H1 (cell line): ENCODE measurements around the gene PDCD5. TPM values are rescaled to one million over a fixed set of nuclear protein-coding genes. Genes with fewer than 3 reads are reported as not detected.

Source experiments
- CTCF ChIA-PET: fragments of 300-600 bp; sonication (Branson Sonifier 250); formaldehyde crosslinking; loops from one replicate; lab custom pipeline; 2021; ENCODE audit not compliant: partially characterized antibody; lab: Charles Lee
- POLR2A ChIA-PET: fragments of 300-600 bp; sonication (Branson Sonifier 250); formaldehyde crosslinking; loops from one replicate; lab custom pipeline; 2021; ENCODE audit warnings: inconsistent platforms; ENCODE audit not compliant: partially characterized antibody; lab: Charles Lee
- DNase-seq, 2 experiments: peaks; one replicate each; pipeline versions ENCODE4 v3.0.0 to v3.0.0-alpha.2; 2010 to 2022; ENCODE audit warnings: low spot score in 2 of 2, low read depth in 1 of 2, mixed read lengths in 1 of 2
- FAIRE-seq: peaks from 2 replicates; lab custom pipeline; 2011; peaks lifted over from hg19 to GRCh38; lab: Jason Lieb, UNC
- H2AFZ ChIP-seq: 2 replicates; pipeline ENCODE4 v1.8.1; 2012; ENCODE audit warnings: low read length, inconsistent platforms
- H2AK5ac ChIP-seq: 2 replicates; pipeline ENCODE4 v1.6.1; 2013; ENCODE audit warnings: low read depth, low read length
- H2BK120ac ChIP-seq: replicated peaks from 2 replicates; pipeline ENCODE3; 2013; ENCODE audit warnings: low read depth, low read length, inconsistent platforms
- H2BK12ac ChIP-seq: 2 replicates; pipeline ENCODE4 v1.6.1; 2013; ENCODE audit warnings: low read depth, low read length
- H2BK15ac ChIP-seq: 2 replicates; pipeline ENCODE4 v1.6.1; 2013; ENCODE audit warnings: low read length
- H2BK20ac ChIP-seq: 2 replicates; pipeline ENCODE4 v1.6.1; 2013; ENCODE audit warnings: low read length
- H2BK5ac ChIP-seq: 2 replicates; pipeline ENCODE4 v1.6.1; 2013; ENCODE audit warnings: low read depth, low read length
- H3K14ac ChIP-seq: 2 replicates; pipeline ENCODE4 v1.6.1; 2013; ENCODE audit warnings: inconsistent platforms; ENCODE audit not compliant: insufficient read length
- H3K18ac ChIP-seq: 2 replicates; pipeline ENCODE4 v1.6.1; 2013; ENCODE audit warnings: low read length; ENCODE audit errors: extremely low read depth
- H3K23ac ChIP-seq: 2 replicates; pipeline ENCODE4 v1.6.1; 2013; ENCODE audit warnings: inconsistent platforms; ENCODE audit not compliant: insufficient read length
- H3K23me2 ChIP-seq: 2 replicates; pipeline ENCODE4 v1.6.1; 2013; ENCODE audit warnings: low read depth, low read length
- H3K27ac ChIP-seq: 2 replicates; pipeline ENCODE4 v1.6.1; 2011; ENCODE audit warnings: low read depth, low read length, inconsistent platforms
- H3K27me3 ChIP-seq, 4 experiments: replicated peaks in 1 of 4; 1 replicate in 1 of 4; 2 replicates in 3 of 4; pipeline versions ENCODE4 v1.6.1 to v1.8.1; 2011 to 2013; ENCODE audit warnings: low read length in 3 of 4, mild to moderate bottlenecking in 3 of 4, inconsistent platforms in 2 of 4, mixed read lengths in 2 of 4, moderate library complexity in 1 of 4; ENCODE audit not compliant: control insufficient read depth in 3 of 4, insufficient read depth in 3 of 4; ENCODE audit errors: extremely low read depth in 1 of 4
- H3K36me3 ChIP-seq, 4 experiments: 2 replicates each; pipeline versions ENCODE4 v1.6.1 to v1.8.1; 2011 to 2013; ENCODE audit warnings: mild to moderate bottlenecking in 4 of 4, low read length in 3 of 4, moderate library complexity in 2 of 4, control low read depth in 1 of 4, inconsistent platforms in 1 of 4; ENCODE audit not compliant: insufficient read depth in 4 of 4, control insufficient read depth in 2 of 4
- H3K4ac ChIP-seq: replicated peaks from 2 replicates; pipeline ENCODE3; 2013; ENCODE audit warnings: low read length, low read depth, mixed read lengths, inconsistent platforms; ENCODE audit not compliant: insufficient read length
- H3K4me1 ChIP-seq, 4 experiments: replicated peaks in 1 of 4; 1 replicate in 1 of 4; 2 replicates in 3 of 4; pipeline versions ENCODE4 v1.6.1 to v1.8.1; 2011 to 2013; ENCODE audit warnings: low read length in 3 of 4, inconsistent platforms in 2 of 4, mixed read lengths in 1 of 4; ENCODE audit not compliant: insufficient read depth in 4 of 4, control insufficient read depth in 3 of 4
- H3K4me2 ChIP-seq, 2 experiments: 2 replicates each; pipeline versions ENCODE4 v1.6.1 to v1.8.1; 2011 to 2013; ENCODE audit warnings: low read depth in 2 of 2, low read length in 2 of 2, control low read depth in 1 of 2, inconsistent platforms in 1 of 2, mild to moderate bottlenecking in 1 of 2; ENCODE audit not compliant: insufficient read depth in 1 of 2
- H3K4me3 ChIP-seq, 4 experiments: fragments of 200-600, 300-600 bp in 1 of 4; sonication (generic), shearing (Covaris generic), sonication (Bioruptor Twin) in 1 of 4; 2 replicates each; pipeline versions ENCODE4 v1.5.1 to v1.8.1; 2011 to 2016; ENCODE audit warnings: low read length in 4 of 4, low read depth in 3 of 4, control low read depth in 2 of 4, inconsistent platforms in 2 of 4, mild to moderate bottlenecking in 2 of 4, mixed read lengths in 1 of 4, moderate library complexity in 1 of 4; ENCODE audit not compliant: insufficient read depth in 2 of 4; ENCODE audit errors: extremely low read depth in 1 of 4
- H3K56ac ChIP-seq: replicated peaks from 2 replicates; pipeline ENCODE3; 2013; ENCODE audit warnings: low read depth, mild to moderate bottlenecking, mixed read lengths, low read length, inconsistent platforms; ENCODE audit not compliant: insufficient read length
- H3K79me1 ChIP-seq: 2 replicates; pipeline ENCODE4 v1.6.1; 2013; ENCODE audit warnings: low read depth, low read length, control low read depth
- H3K79me2 ChIP-seq, 2 experiments: 2 replicates each; pipeline versions ENCODE4 v1.6.1 to v1.8.1; 2012 to 2013; ENCODE audit warnings: low read length in 2 of 2, mild to moderate bottlenecking in 2 of 2, inconsistent platforms in 1 of 2; ENCODE audit not compliant: insufficient read depth in 2 of 2, control insufficient read depth in 1 of 2
- H3K9ac ChIP-seq, 4 experiments: replicated peaks in 1 of 4; 1 replicate in 1 of 4; 2 replicates in 3 of 4; pipeline versions ENCODE4 v1.6.1 to v1.8.1; 2011 to 2013; ENCODE audit warnings: low read depth in 3 of 4, low read length in 3 of 4, control low read depth in 2 of 4, mild to moderate bottlenecking in 2 of 4, moderate library complexity in 2 of 4, inconsistent platforms in 1 of 4; ENCODE audit errors: extremely low read depth in 1 of 4
- H3K9me3 ChIP-seq, 2 experiments: 2 replicates each; pipeline versions ENCODE4 v1.6.1 to v1.8.1; 2012 to 2013; ENCODE audit warnings: mild to moderate bottlenecking in 2 of 2, moderate library complexity in 2 of 2, control low read depth in 1 of 2, inconsistent platforms in 1 of 2, low read depth in 1 of 2, low read length in 1 of 2, mixed read lengths in 1 of 2; ENCODE audit not compliant: insufficient read depth in 2 of 2
- H4K20me1 ChIP-seq, 2 experiments: replicated peaks in 1 of 2; 2 replicates each; pipeline versions ENCODE3 to v1.8.1; 2011 to 2013; ENCODE audit warnings: inconsistent platforms in 2 of 2, low read length in 2 of 2, mild to moderate bottlenecking in 1 of 2; ENCODE audit not compliant: insufficient read depth in 2 of 2, control insufficient read depth in 1 of 2
- H4K5ac ChIP-seq: 2 replicates; pipeline ENCODE4 v1.6.1; 2013; ENCODE audit warnings: low read length, low read depth, mixed read lengths, inconsistent platforms; ENCODE audit not compliant: insufficient read length
- H4K8ac ChIP-seq: 2 replicates; pipeline ENCODE4 v1.8.0; 2013; ENCODE audit warnings: mild to moderate bottlenecking, moderate library complexity, low read length, inconsistent platforms; ENCODE audit not compliant: insufficient read depth; ENCODE audit errors: extremely low read depth
- H4K91ac ChIP-seq: replicated peaks from 2 replicates; pipeline ENCODE3; 2013; ENCODE audit warnings: low read length, mixed read lengths, inconsistent platforms; ENCODE audit not compliant: insufficient read length
- BCL11A ChIP-seq, 2 experiments: IDR thresholded peaks; one replicate each; pipeline ENCODE4 v1.6.1; 2011; ENCODE audit warnings: low read depth in 2 of 2, low read length in 2 of 2, mild to moderate bottlenecking in 2 of 2
- CBX5 ChIP-seq: fragments of 300-800, 300-1000 bp; sonication (generic); IDR thresholded peaks from 2 replicates; pipeline ENCODE4 v1.7.1; 2016; ENCODE audit warnings: antibody characterized with exemption, low read length, low read depth
- EP300 ChIP-seq, 2 experiments: IDR thresholded peaks; 1 replicate in 1 of 2; 2 replicates in 1 of 2; pipeline ENCODE4 v1.6.1; 2011 to 2012; ENCODE audit warnings: low read depth in 2 of 2, low read length in 2 of 2, mild to moderate bottlenecking in 2 of 2, borderline replicate concordance in 1 of 2, inconsistent platforms in 1 of 2, moderate library complexity in 1 of 2
- JUN ChIP-seq: IDR thresholded peaks from 2 replicates; pipeline ENCODE4 v1.6.1; 2011; ENCODE audit warnings: low read depth, mild to moderate bottlenecking, improper control_type of control experiment, low read length
- KDM5A ChIP-seq: fragments of 200-600 bp; IDR thresholded peaks from 2 replicates; pipeline ENCODE4 v1.7.1; 2012; ENCODE audit warnings: mild to moderate bottlenecking, low read length, inconsistent platforms, mixed read lengths
- POU5F1 ChIP-seq: IDR thresholded peaks from 2 replicates; pipeline ENCODE4 v1.6.1; 2011; ENCODE audit warnings: low read depth, mild to moderate bottlenecking, low read length, moderate library complexity
- RAD21 ChIP-seq, 2 experiments: IDR thresholded peaks in 1 of 2; conservative IDR thresholded peaks in 1 of 2; 2 replicates each; pipeline ENCODE4 v1.6.1; 2011; ENCODE audit warnings: low read depth in 2 of 2, low read length in 2 of 2, improper control_type of control experiment in 1 of 2, inconsistent platforms in 1 of 2, mild to moderate bottlenecking in 1 of 2, moderate library complexity in 1 of 2
- RBBP5 ChIP-seq: IDR thresholded peaks from 2 replicates; pipeline ENCODE4 v1.7.1; 2012; ENCODE audit warnings: low read depth, mild to moderate bottlenecking, inconsistent platforms, low read length, moderate library complexity, borderline replicate concordance
- TAF7 ChIP-seq: optimal IDR thresholded peaks from 2 replicates; pipeline ENCODE3; 2011; ENCODE audit warnings: low read depth, mild to moderate bottlenecking, inconsistent platforms, low read length, moderate library complexity, borderline replicate concordance
- TCF12 ChIP-seq: IDR thresholded peaks from 2 replicates; pipeline ENCODE4 v1.6.1; 2011; ENCODE audit warnings: low read depth, mild to moderate bottlenecking, low read length
- WGBS, 2 experiments: shearing (Covaris generic) in 1 of 2; methylation state at CpG; one replicate each; pipeline versions ENCODE4 v1.1.6 to v1.1.7; 2013 to 2015; ENCODE audit warnings: low lambda C conversion rate in 2 of 2, mixed read lengths in 2 of 2, inconsistent platforms in 1 of 2, low coverage in 1 of 2, missing lambda C conversion rate in 1 of 2; ENCODE audit not compliant: insufficient replicate concordance in 2 of 2, insufficient coverage in 1 of 2, insufficient read length in 1 of 2; ENCODE audit errors: extremely low coverage in 1 of 2, missing lambda C conversion rate in 1 of 2; 5-methylcytosine and 5-hydroxymethylcytosine counted together
- polyA plus RNA-seq, 7 experiments: library from polyadenylated mRNA; depleted of rRNA in 3 of 7; stranded (reverse) in 5 of 7; unstranded in 2 of 7; fragments of >200 nt in 5 of 7; fragments of 200-250 nt in 2 of 7; gene quantifications; 1 replicate in 5 of 7; 2 replicates in 1 of 7; 4 replicates in 1 of 7; pipeline versions ENCODE4 v1.2.1 to v1.2.3, GENCODE V29; 2011 to 2013; ENCODE audit warnings: missing spikeins in 2 of 7, mixed read lengths in 2 of 7
- total RNA-seq: library from RNA; stranded (reverse); fragmentation: NEBNext Ultra II Directional; extraction: Animal tissue kit (Norgen Biotek cat#: 25700); gene quantifications from 2 replicates; pipeline ENCODE4 v1.2.1, GENCODE V29; 2021
- TF ChIP-seq, protein P1 (sequence below): IDR thresholded peaks from 2 replicates; pipeline ENCODE4 v1.6.1; 2012; ENCODE audit warnings: low read length, inconsistent platforms

Gene PDCD5
- total and polyA plus RNA-seq, 2 of the 8 experiments (the other 6 are each of a cell fraction or from before 2014, with no cell fraction given), result 43.2 to 98.8 TPM

DNA sequence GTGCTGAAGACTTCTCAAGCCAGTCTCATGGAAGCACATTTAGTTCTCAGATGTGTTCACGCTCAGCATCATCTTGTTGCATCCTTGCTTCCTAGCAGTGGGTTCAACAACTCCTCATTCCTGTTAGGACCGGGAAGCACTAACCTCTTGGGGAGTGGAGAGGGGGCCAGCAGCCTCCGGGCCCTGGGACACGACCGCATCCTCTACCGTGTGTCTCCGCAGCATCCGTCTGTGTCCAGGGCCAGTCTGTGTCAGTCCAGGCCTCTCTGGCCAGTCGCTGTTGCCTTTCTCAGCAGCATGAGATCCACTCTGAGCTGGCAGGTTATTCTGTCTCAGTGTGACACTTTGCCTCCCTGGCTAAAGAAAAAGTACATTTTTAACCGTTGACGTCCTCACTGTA lies 17.0 kb downstream of the PDCD5 start:
- Histone ChIP-seq H3K4me2 (no peak overlapping the region), H2BK20ac (no peak overlapping the region), H3K9me3 (peaks cover 0 to 4% of the 10 kb centered on the region in 2 experiments; a peak in 1 of 4 replicates), H2BK12ac (no peak overlapping the region), H3K14ac (no peak overlapping the region), H3K4me1 (no peaks in the 10 kb centered on the region), H3K18ac (no peak overlapping the region), H3K4me3 (no peak overlapping the region), H2AK5ac (no peak overlapping the region), H2BK15ac (no peak overlapping the region), H3K9ac (peak overlapping the region in 1 of 4 experiments; percentile 13; a peak in 1 of 7 replicates), H4K8ac (no peak overlapping the region), H3K4ac (no peak overlapping the region), H3K79me1 (no peaks in the 10 kb centered on the region), H4K20me1 (peaks cover 0 to 1% of the 10 kb centered on the region in 2 experiments), H2BK5ac (no peak overlapping the region), H4K91ac (no peak overlapping the region), H3K23ac (no peak overlapping the region), H3K23me2 (no peaks in the 10 kb centered on the region), H2AFZ (no peak overlapping the region), H3K27ac (no peak overlapping the region), H3K56ac (no peak overlapping the region), H3K36me3 (peaks cover 3 to 65% (median 39%) of the 10 kb centered on the region in 4 experiments; a peak in 7 of 8 replicates), H4K5ac (no peak overlapping the region), H3K79me2 (no peaks in the 10 kb centered on the region), H3K27me3 (no peaks in the 10 kb centered on the region), H2BK120ac (no peak overlapping the region)
- POLR2A ChIA-PET, result no interaction called here
- 95% methylated on average over 11 of the region's 11 CpGs; no CpG with 5 or more reads in 1 of the 2 experiments for WGBS, 2 experiments
- CTCF ChIA-PET, result interaction anchor here (1.2 kb wide), 2 partner anchors 14 to 26 kb away, joined by 3 read pairs; no protein-coding TSS in a partner anchor
- DNase-seq (no peak), FAIRE-seq (no peak)
- TF ChIP-seq CBX5 (no peak), BCL11A (IDR thresholded peaks at IDR 0.05; ENCODE audit: low read depth in 2 of 2, low read length in 2 of 2) (no peak), KDM5A (no peak), TCF12 (no peak), RAD21 (IDR thresholded peaks at IDR 0.05 in 1 of 2, conservative IDR thresholded peaks at IDR 0.05 in 1 of 2; ENCODE audit: low read depth in 2 of 2, low read length in 2 of 2) (no peak), POU5F1 (no peak), TAF7 (no peak), EP300 (IDR thresholded peaks at IDR 0.05; ENCODE audit: borderline replicate concordance in 1 of 2, low read depth in 2 of 2, low read length in 2 of 2) (no peak), JUN (no peak), RBBP5 (no peak)
- TF ChIP-seq, protein P1, sequence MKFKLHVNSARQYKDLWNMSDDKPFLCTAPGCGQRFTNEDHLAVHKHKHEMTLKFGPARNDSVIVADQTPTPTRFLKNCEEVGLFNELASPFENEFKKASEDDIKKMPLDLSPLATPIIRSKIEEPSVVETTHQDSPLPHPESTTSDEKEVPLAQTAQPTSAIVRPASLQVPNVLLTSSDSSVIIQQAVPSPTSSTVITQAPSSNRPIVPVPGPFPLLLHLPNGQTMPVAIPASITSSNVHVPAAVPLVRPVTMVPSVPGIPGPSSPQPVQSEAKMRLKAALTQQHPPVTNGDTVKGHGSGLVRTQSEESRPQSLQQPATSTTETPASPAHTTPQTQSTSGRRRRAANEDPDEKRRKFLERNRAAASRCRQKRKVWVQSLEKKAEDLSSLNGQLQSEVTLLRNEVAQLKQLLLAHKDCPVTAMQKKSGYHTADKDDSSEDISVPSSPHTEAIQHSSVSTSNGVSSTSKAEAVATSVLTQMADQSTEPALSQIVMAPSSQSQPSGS, result no peak
